ENCODE measurements around the gene ID1. TPM values are rescaled to one million over a fixed set of nuclear protein-coding genes. Genes with fewer than 3 reads are reported as not detected.
A peak's percentile ranks its signal among the peaks of the same experiment; 100 is the strongest.

Gene ID1
- total and polyA plus RNA-seq, 2 of the 13 experiments (the other 11 are each of a cell fraction or from before 2014, with no cell fraction given), result 320 to 419 TPM

DNA sequence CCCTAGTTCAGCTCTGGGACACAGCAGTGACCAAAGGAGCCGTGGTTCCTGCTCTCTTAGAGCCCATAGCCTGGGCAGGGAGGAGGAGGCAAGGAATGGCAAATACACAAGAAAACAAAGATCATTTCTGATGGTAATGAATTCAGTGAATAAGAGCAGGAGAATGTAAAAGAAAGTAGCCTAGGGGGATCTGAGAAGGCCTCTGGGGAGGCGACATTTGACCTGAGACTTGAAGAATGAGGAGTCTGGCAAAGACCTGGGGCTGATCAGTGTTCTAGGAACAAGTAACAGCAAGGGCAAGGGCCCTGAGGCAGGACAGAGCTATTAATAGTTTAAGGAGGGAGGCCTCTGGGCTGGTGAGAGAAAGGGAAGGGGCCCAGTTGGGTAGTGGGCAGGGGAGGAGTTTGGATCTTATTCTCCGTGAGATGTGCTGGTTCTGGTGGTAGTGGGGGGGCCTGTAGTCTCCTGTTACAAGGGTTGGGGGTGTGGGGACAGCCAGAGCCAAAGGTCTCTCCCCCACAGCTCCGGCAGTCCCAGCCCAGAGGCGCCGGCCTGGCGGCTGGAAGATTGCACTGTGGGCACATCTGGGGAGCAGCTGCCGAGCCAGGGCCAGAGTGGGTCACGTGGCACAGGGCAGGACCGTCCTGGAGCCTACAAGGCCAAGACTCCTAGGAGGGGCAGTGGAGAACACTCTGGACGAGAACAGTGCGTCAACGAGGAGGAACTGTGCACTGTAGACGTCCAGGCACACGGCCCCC is 9.3 kb upstream of the ID1 start (continued):
- TF ChIP-seq, protein P1, sequence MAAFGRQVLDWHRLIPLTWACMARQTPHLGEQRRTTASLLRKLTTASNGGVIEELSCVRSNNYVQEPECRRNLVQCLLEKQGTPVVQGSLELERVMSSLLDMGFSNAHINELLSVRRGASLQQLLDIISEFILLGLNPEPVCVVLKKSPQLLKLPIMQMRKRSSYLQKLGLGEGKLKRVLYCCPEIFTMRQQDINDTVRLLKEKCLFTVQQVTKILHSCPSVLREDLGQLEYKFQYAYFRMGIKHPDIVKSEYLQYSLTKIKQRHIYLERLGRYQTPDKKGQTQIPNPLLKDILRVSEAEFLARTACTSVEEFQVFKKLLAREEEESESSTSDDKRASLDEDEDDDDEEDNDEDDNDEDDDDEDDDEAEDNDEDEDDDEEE (CRISPR knock-in tag; IDR thresholded peaks at IDR 0.05), result 0 out of 2 replicates have a peak, but pooled peaks have one; percentile 82
- TF ChIP-seq SIN3A (IDR thresholded peaks at IDR 0.05; ENCODE audit: borderline replicate concordance, low read depth, low read length), result no peak
- peak; percentile 46; the same call in 1 of the 2 replicates for TF ChIP-seq CBFB (CRISPR knock-in tag; IDR thresholded peaks at IDR 0.05)
- no peak for TF ChIP-seq SMAD9 (CRISPR knock-in tag; IDR thresholded peaks at IDR 0.05)
- TF ChIP-seq, protein P2, sequence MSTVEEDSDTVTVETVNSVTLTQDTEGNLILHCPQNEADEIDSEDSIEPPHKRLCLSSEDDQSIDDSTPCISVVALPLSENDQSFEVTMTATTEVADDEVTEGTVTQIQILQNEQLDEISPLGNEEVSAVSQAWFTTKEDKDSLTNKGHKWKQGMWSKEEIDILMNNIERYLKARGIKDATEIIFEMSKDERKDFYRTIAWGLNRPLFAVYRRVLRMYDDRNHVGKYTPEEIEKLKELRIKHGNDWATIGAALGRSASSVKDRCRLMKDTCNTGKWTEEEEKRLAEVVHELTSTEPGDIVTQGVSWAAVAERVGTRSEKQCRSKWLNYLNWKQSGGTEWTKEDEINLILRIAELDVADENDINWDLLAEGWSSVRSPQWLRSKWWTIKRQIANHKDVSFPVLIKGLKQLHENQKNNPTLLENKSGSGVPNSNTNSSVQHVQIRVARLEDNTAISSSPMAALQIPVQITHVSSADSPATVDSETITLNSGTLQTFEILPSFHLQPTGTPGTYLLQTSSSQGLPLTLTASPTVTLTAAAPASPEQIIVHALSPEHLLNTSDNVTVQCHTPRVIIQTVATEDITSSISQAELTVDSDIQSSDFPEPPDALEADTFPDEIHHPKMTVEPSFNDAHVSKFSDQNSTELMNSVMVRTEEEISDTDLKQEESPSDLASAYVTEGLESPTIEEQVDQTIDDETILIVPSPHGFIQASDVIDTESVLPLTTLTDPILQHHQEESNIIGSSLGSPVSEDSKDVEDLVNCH (CRISPR knock-in tag; IDR thresholded peaks at IDR 0.05), result no peak
- TF ChIP-seq KAT8 (CRISPR knock-in tag; IDR thresholded peaks at IDR 0.05), result no peak
- no peak for TF ChIP-seq ZNF251 (CRISPR knock-in tag; IDR thresholded peaks at IDR 0.05)
- no peak; the same call in 1 of the 2 replicates for TF ChIP-seq MIER3 (CRISPR knock-in tag; IDR thresholded peaks at IDR 0.05; ENCODE audit: borderline replicate concordance)
- 0 out of 2 replicates have a peak, but pooled peaks have one; percentile 42 for TF ChIP-seq ESRRA (CRISPR knock-in tag; IDR thresholded peaks at IDR 0.05; ENCODE audit: low read depth)
- peak; percentile 27; the same call in 1 of the 2 replicates for TF ChIP-seq ZNF576 (CRISPR knock-in tag; IDR thresholded peaks at IDR 0.05)
- peak; percentile 75 for TF ChIP-seq CEBPG (CRISPR knock-in tag; IDR thresholded peaks at IDR 0.05)
- TF ChIP-seq SRF (IDR thresholded peaks at IDR 0.05; ENCODE audit: low read depth, low read length), result no peak
- TF ChIP-seq, protein P3, sequence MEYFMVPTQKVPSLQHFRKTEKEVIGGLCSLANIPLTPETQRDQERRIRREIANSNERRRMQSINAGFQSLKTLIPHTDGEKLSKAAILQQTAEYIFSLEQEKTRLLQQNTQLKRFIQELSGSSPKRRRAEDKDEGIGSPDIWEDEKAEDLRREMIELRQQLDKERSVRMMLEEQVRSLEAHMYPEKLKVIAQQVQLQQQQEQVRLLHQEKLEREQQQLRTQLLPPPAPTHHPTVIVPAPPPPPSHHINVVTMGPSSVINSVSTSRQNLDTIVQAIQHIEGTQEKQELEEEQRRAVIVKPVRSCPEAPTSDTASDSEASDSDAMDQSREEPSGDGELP (IDR thresholded peaks at IDR 0.05; ENCODE audit: borderline replicate concordance, low read depth), result peak; percentile 86; the same call in 1 of the 2 replicates
- TF ChIP-seq ZNF607 (CRISPR knock-in tag; IDR thresholded peaks at IDR 0.05; ENCODE audit: borderline replicate concordance), result peak; percentile 3; the same call in 1 of the 2 replicates
- TF ChIP-seq ZNF275 (CRISPR knock-in tag; IDR thresholded peaks at IDR 0.05; ENCODE audit: borderline replicate concordance), result 0 out of 2 replicates have a peak, but pooled peaks have one; percentile 45
- TF ChIP-seq POLR2A (IDR thresholded peaks at IDR 0.05; ENCODE audit: insufficient read depth in 1 of 2, low read depth in 2 of 2, low read length in 2 of 2), result peak; percentile 54 to 70
- TF ChIP-seq FOXP4 (CRISPR knock-in tag; IDR thresholded peaks at IDR 0.05), result peak; percentile 76
- TF ChIP-seq ATF1 (CRISPR knock-in tag; IDR thresholded peaks at IDR 0.05), result no peak
- peak; percentile 62; the same call in 1 of the 2 replicates for TF ChIP-seq HDAC2 (CRISPR knock-in tag; IDR thresholded peaks at IDR 0.05)
- TF ChIP-seq ZNF670 (CRISPR knock-in tag; IDR thresholded peaks at IDR 0.05; ENCODE audit: borderline replicate concordance), result no peak
- no peak for TF ChIP-seq GABPA (IDR thresholded peaks at IDR 0.05; ENCODE audit: low read depth, low read length)
- TF ChIP-seq GABPA (CRISPR knock-in tag; IDR thresholded peaks at IDR 0.05; ENCODE audit: low read depth), result no peak
- TF ChIP-seq SNAPC5 (CRISPR knock-in tag; IDR thresholded peaks at IDR 0.05; ENCODE audit: borderline replicate concordance), result 0 out of 2 replicates have a peak, but pooled peaks have one; percentile 7

All from HepG2 (cell line).